Measurements from ENCODE around the gene TPD52L1. TPM values are rescaled to one million over a fixed set of nuclear protein-coding genes. Genes with fewer than 3 reads are reported as not detected.
A peak's percentile ranks its signal among the peaks of the same experiment; 100 is the strongest.

Gene TPD52L1
- total and polyA plus RNA-seq, 10 of the 15 experiments (the other 5 are each of a cell fraction or from before 2014, with no cell fraction given) = 0.03 to 2.6 (median 0.16) TPM; not detected in 3

DNA sequence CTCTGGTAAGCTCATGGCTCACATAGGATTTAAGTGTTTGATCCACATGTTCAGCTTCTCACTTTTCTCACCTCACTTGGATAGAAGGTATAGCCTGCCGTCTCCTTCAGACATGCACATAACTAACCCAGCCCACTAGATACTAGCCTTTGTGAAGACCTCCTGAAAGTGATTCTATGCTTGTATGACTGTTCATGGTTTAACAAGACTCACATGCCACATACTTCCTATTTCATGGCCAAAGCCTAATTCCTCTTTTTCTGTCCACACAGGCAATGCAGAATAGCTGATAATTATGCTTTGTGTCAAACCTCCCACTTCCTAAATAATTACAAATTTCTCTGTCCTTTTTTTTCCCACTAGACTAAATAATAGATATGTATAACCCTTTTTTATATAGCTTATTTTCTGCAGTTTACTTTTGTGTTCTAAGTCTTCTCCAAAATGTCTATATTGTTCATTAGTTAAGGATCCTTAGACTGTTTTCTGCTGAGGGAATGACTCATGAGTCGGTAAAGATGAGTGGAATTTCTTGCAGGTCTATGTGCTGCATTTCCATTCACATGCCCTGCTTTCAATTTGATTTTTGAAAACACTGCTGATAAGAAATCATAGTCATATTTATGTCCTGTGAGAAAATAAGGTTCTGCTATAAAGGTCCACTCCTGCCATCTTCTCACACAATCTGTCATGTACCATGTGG lies 105.2 kb downstream of the TPD52L1 start:
- ATAC-seq (peak; percentile 78), DNase-seq (ENCODE audit: low read depth, low spot score) (peak; percentile 16), FAIRE-seq (peak; percentile 47)
- Histone ChIP-seq H3K79me2 (ENCODE audit: control insufficient read depth, insufficient read depth, low read length) (no peaks in the 10 kb centered on the region), H3K27ac (ENCODE audit: control insufficient read depth, insufficient read depth) (no peak overlapping the region), H3K9ac (ENCODE audit: control insufficient read depth, insufficient read depth, low read length) (no peak overlapping the region), H3K4me3 (no peak overlapping the region), H3K4me2 (ENCODE audit: control insufficient read depth, insufficient read depth) (no peak overlapping the region), H2AFZ (ENCODE audit: control insufficient read depth, low read depth, low read length) (no peak overlapping the region), H3K36me3 (ENCODE audit: control insufficient read depth in 2 of 2, insufficient read depth in 2 of 2, low read length in 1 of 2) (no peaks in the 10 kb centered on the region), H3K27me3 (replicated peaks in 1 of 2; ENCODE audit: control insufficient read depth in 2 of 2, insufficient read depth in 2 of 2, low read length in 1 of 2) (no peaks in the 10 kb centered on the region; a peak in 1 of 4 replicates), H4K20me1 (ENCODE audit: control insufficient read depth, insufficient read depth) (no peaks in the 10 kb centered on the region), H3K9me3 (replicated peaks; ENCODE audit: control insufficient read depth, insufficient read depth, low read length) (no peaks in the 10 kb centered on the region), H3K4me1 (ENCODE audit: control insufficient read depth, insufficient read depth, low read length) (no peaks in the 10 kb centered on the region)
- SMC1A ChIA-PET (ENCODE audit: uncharacterized antibody, unreplicated experiment) = no interaction called here
- TF ChIP-seq EP300 (IDR thresholded peaks at IDR 0.05; ENCODE audit: borderline replicate concordance in 1 of 2, control insufficient read depth in 1 of 2, low read depth in 2 of 2, low read length in 2 of 2) (0 out of 4 replicates have a peak, but pooled peaks of 1 of the 2 experiments have one; percentile 27), IKZF1 (conservative IDR thresholded peaks at IDR 0.05) (no peak), MTA2 (IDR thresholded peaks at IDR 0.05; ENCODE audit: low read depth) (0 out of 2 replicates have a peak, but pooled peaks have one; percentile 15), IRF4 (IDR thresholded peaks at IDR 0.05; ENCODE audit: low read depth, low read length) (0 out of 2 replicates have a peak, but pooled peaks have one; percentile 19), BHLHE40 (IDR thresholded peaks at IDR 0.05; ENCODE audit: borderline replicate concordance in 1 of 2, low read depth in 2 of 2, low read length in 1 of 2) (0 out of 4 replicates have a peak, but pooled peaks of 1 of the 2 experiments have one; percentile 13), SPI1 (IDR thresholded peaks at IDR 0.05; ENCODE audit: borderline replicate concordance, insufficient read depth, low read depth, low read length) (peak; percentile 59; the same call in 1 of the 2 replicates), IKZF2 (IDR thresholded peaks at IDR 0.05) (peak; percentile 29 to 44; a peak in 2 of 4 replicates)
- TF ChIP-seq, protein P1, sequence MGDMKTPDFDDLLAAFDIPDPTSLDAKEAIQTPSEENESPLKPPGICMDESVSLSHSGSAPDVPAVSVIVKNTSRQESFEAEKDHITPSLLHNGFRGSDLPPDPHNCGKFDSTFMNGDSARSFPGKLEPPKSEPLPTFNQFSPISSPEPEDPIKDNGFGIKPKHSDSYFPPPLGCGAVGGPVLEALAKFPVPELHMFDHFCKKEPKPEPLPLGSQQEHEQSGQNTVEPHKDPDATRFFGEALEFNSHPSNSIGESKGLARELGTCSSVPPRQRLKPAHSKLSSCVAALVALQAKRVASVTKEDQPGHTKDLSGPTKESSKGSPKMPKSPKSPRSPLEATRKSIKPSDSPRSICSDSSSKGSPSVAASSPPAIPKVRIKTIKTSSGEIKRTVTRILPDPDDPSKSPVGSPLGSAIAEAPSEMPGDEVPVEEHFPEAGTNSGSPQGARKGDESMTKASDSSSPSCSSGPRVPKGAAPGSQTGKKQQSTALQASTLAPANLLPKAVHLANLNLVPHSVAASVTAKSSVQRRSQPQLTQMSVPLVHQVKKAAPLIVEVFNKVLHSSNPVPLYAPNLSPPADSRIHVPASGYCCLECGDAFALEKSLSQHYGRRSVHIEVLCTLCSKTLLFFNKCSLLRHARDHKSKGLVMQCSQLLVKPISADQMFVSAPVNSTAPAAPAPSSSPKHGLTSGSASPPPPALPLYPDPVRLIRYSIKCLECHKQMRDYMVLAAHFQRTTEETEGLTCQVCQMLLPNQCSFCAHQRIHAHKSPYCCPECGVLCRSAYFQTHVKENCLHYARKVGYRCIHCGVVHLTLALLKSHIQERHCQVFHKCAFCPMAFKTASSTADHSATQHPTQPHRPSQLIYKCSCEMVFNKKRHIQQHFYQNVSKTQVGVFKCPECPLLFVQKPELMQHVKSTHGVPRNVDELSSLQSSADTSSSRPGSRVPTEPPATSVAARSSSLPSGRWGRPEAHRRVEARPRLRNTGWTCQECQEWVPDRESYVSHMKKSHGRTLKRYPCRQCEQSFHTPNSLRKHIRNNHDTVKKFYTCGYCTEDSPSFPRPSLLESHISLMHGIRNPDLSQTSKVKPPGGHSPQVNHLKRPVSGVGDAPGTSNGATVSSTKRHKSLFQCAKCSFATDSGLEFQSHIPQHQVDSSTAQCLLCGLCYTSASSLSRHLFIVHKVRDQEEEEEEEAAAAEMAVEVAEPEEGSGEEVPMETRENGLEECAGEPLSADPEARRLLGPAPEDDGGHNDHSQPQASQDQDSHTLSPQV (IDR thresholded peaks at IDR 0.05) = no peak
- TF ChIP-seq, protein P2, sequence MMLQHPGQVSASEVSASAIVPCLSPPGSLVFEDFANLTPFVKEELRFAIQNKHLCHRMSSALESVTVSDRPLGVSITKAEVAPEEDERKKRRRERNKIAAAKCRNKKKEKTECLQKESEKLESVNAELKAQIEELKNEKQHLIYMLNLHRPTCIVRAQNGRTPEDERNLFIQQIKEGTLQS (IDR thresholded peaks at IDR 0.05; ENCODE audit: borderline replicate concordance, extremely low read depth, low read depth, low read length) = no peak
- 50% methylated on average over 2 of the region's 2 CpGs for WGBS (ENCODE audit: insufficient coverage, insufficient replicate concordance, low lambda C conversion rate, missing lambda C conversion rate)
- CTCF ChIA-PET = no interaction called here
- POLR2A ChIA-PET = no interaction called here
- no TSS peak for BruUV-seq (replicated peaks)
- intact Hi-C loops (cut with micrococcal nuclease; ENCODE audit: unreplicated experiment) (no loop called here), in situ Hi-C loops (cut with MboI) (no loop called here)
- RAD21 ChIA-PET (ENCODE audit: unreplicated experiment) = no interaction called here

Data from GM12878 (cell line).